IPS-18c (cell line): Measurements from ENCODE around the gene DLL4.
A peak's percentile ranks its signal among the peaks of the same experiment; 100 is the strongest.

ENCODE experiments used
- H3K4me3 ChIP-seq: 2 replicates; pipeline ENCODE4 v1.7.0; 2013; ENCODE audit warnings: low read depth, mild to moderate bottlenecking, low read length, moderate library complexity; ENCODE audit not compliant: insufficient read depth
- H3K9me3 ChIP-seq: one replicate; pipeline ENCODE4 v1.6.1; 2013; ENCODE audit warnings: mild to moderate bottlenecking, low read length, moderate library complexity; ENCODE audit not compliant: control insufficient read depth, insufficient read depth

DLL4 gene

DNA sequence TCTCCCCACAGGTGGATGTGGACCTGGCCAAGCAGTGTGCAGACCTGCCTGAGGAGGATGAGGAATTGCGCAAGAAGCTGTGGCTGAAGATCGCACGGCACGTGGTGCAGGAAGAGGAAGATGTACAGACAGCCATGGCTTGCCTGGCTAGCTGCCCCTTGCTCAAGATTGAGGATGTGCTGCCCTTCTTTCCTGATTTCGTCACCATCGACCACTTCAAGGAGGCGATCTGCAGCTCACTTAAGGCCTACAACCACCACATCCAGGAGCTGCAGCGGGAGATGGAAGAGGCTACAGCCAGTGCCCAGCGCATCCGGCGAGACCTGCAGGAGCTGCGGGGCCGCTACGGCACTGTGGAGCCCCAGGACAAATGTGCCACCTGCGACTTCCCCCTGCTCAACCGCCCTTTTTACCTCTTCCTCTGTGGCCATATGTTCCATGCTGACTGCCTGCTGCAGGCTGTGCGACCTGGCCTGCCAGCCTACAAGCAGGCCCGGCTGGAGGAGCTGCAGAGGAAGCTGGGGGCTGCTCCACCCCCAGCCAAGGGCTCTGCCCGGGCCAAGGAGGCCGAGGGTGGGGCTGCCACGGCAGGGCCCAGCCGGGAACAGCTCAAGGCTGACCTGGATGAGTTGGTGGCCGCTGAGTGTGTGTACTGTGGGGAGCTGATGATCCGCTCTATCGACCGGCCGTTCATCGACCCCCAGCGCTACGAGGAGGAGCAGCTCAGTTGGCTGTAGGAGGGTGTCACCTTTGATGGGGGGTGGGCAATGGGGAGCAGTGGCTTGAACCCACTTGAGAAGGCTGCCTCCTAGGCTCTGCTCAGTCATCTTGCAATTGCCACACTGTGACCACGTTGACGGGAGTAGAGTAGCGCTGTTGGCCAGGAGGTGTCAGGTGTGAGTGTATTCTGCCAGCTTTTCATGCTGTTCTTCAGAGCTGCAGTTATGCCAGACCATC is 26.3 kb upstream of the DLL4 start:
- Histone ChIP-seq H3K4me3 (no peak overlapping the region), H3K9me3 (no peaks in the 10 kb centered on the region)

DNA sequence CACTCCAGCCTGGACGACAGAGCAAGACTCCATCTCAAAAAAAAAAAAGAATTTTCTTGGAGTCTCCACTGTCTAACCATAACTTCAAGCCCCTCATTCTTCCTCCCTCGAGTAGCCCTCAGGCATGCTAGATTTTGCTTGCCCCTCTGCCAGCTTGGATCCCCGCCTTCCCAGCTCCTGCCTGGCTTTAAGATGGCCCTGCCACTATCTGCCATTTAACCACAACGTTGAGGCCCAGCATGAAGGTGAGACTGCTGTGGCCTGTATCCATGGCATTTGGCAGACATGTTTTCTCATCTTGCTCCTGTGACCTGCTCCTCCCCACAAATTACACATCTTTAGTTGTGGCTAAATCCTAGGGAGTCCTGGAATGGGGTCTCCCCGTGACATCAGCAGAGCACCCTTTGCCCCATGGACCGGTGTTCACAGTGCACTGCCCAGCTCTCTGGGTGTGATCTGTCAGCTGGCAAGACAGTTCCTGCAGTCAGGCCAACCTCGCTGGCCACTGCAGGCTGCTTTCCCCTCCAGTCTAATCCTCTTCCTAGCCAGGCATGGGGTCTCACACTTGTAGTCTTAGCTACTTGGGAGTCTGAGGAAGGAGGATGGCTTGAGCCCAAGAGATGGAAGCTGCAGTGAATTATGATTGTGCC is 24.5 kb upstream of the DLL4 start:
- Histone ChIP-seq H3K9me3 (no peaks in the 10 kb centered on the region), H3K4me3 (no peak overlapping the region)

DNA sequence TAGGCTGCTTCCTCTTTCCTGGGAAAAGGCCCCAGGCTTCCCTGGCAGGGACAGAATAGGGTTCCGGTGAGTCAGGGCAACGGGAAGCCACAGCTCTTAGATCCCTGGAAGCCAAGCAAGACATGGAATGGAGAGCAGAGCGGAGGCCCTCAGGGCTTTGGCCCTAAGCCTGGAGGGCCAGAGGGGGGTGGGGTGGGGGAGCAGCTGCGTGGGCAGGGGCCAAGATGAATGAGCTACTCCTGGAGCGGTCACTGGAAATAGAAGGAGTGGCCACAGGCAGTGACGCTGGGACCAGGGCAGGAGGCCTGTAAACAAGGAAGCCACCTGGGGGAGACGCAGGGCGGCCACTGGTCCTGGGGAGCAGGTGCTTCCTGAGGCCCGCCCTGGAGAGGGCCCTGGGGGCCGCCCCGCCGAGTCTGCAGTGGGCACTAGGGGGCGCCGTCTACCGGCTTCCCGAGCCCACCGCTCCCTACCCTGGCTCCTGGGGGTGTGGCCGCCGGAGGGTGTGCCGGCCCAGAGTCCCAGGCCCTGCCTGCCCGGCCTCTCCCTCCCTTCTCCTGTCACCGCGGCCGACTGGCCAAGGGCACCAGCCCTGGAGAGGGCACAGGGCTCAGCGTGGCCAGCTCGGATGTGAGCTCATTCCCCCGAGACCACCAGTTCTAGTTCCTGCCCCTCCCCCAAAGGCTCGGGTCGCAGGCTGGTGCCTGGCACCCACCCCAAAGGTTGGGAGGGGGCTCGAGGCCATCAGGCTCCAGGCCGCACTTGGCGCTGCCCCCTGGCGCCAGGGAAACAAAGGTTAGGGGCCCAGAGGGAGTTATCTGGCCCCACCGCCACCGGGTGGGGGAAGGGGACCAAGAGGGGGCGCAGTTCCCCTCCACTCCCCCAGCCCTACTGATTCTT is 22.8 kb upstream of the DLL4 start:
- no peaks in the 10 kb centered on the region for H3K9me3 ChIP-seq
- H3K4me3 ChIP-seq: peak overlapping the region; percentile 47; the same call in 1 of the 2 replicates

DNA sequence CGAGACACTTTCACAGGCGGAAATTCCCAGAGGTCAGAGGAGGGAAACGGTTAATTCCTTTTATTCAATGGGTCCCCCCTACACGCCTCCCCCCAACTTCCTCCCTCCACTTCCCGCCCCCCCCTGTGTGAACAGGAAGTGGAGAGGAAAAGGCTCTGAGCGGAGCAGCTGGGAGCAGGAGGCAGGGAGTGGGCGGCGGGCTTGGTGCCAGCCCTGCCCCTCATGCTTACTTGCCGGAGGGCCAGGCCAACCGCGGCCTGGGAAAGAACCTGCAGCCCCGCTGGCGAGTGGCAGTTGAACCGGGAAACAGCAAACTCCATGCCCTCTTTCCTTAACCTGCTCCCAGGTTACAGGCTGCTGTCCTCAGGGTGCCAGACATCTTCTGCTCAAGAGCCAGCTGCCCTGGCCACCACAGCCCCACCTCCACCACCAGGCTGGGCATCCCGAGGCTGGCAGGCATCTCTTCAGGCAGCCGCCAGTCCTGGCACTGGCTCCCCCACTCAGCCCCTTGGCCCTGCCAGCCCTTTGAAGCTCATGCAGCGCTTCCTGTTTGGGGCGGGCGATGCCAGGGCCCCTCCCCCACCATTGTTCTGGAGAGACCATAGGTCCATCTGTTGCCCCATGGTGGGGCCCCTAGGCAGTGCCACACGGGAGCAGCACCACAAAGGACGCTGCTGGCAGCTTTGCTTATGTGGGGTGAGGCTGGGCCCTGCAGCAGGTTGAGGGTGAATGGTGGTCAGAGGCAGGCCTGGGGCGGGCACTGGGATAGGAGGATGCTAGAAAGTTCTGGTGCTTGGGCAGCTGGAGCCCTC is 21.9 kb upstream of the DLL4 start:
- Histone ChIP-seq H3K4me3 (peak overlapping the region; percentile 47; the same call in 1 of the 2 replicates), H3K9me3 (no peaks in the 10 kb centered on the region)

DNA sequence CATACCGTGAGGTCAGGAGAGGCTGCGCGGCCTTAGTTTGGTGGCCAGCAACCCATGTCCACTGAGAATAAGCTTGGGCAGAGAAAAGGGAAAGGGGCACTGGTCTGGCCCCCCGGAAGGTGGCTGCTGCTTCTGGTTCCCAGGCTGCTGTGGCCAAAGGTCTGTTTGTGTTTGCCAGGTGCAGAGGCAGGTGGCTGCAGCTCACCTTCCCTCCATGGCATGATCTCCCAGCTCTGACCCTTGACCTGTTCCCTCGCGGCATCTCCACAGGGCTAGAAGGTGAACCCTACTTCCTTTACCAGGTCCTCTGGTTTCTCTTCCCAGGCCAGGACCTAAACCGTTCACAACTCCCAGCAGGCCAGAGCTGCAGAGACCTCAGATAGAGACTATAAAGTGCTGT is 21.0 kb upstream of the DLL4 start:
- H3K9me3 ChIP-seq: no peaks in the 10 kb centered on the region
- H3K4me3 ChIP-seq: no peak overlapping the region

DNA sequence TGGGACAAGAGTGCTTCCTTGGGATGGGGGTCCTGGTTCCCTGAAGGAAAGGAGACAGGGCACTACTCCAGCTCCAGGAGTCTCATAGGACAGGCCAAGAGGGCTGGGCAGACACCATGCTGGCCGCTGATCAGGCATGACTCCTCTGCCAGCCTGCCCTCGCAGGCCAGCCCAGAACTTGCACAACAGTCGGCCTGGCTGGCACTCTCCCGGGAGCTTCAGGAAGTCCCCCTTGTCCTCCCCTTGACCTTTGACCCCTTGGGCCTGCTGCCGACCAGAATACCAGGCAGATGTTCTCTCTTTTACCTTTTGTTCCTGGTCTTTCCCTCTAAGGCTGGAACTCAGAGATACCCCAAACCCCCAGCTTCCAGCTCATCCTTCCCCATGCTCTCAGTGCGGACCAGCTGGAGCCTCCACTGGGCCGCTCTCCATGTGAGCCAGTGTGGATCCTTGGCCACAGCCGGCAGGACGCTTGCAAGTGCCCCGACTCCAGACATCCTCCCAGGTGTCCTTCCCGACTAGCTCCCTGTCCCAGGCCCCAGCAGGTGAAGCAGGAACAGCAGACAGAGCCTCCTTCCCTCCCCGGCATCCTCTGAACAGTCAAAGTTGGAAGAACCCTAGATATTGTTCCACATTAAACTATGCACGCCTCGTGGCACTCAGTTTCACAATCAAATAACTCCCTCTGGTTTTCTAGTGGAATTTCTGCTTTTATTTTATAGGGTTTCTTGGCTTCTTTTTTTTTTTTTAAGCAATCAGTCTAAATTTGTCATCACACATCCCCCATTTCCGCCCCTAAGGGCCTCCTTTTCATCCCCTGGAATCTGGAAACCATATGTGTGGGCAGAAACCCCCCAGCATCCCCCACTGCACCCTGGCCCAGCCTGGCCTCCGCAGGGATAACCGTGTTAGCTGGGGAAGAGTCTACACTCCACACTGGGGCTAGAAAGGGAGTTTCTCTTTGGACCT is 19.2 kb upstream of the DLL4 start:
- Histone ChIP-seq H3K9me3 (no peaks in the 10 kb centered on the region), H3K4me3 (no peak overlapping the region)

DNA sequence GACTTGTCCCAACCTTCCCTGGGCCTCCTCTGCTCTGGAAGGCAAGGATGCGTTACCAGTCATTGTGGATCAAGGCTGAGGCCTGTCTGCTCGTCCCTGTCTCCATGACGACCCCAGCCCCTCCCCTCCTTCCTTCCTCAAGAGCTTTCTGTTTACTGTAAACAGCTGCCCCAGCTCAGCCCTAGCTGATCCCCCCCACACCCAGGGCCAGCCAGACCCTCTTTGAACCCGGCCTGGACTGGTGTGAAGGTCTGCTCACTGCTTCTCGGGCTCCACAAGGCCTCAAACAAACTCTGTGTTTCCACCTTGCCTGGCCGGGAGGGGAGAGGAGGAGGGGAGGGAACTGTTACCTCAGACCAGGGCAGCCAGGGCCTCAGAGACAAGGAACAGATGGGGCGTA is 18.0 kb upstream of the DLL4 start:
- Histone ChIP-seq H3K4me3 (no peak overlapping the region), H3K9me3 (no peaks in the 10 kb centered on the region)

DNA sequence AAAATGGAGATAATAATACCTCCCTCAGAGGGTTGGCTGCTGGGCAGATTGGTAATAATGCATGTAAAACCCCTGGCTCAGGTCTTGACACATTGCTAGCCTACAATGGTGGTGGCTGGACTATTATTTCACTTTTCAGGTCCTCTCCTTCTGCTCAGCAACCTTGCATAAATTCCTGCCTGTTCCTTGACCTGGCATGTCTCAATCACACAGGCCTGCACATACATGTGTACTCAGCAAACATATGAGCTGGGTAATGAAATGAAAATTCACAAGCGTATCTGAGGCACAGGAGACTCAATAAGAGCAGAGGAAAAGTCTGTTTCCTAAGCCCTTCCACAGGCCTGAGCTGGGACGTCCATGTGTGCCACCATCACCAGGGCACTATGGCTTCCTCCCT is 17.4 kb upstream of the DLL4 start:
- Histone ChIP-seq H3K4me3 (no peak overlapping the region), H3K9me3 (no peaks in the 10 kb centered on the region)

DNA sequence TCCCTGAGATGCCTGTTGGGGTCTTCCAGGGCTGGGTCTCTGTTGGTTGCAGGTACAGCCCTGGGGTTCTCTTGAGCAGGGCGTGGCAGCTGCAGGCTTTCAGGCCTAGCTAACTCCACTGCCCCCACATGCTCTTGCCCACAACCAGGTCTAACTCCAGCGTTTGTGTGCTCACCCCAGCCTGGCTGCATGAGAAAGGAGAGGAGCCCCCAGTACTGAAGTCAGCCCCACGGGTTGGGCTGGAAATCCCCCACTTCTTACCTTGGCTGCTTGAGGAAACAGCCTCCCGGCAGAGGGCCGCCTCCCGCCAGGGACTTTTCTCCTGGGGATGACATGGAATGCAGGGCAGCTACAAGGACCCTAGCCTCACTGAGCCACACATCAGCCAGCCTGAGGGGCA is 16.7 kb upstream of the DLL4 start:
- Histone ChIP-seq H3K9me3 (no peaks in the 10 kb centered on the region), H3K4me3 (no peak overlapping the region)

DNA sequence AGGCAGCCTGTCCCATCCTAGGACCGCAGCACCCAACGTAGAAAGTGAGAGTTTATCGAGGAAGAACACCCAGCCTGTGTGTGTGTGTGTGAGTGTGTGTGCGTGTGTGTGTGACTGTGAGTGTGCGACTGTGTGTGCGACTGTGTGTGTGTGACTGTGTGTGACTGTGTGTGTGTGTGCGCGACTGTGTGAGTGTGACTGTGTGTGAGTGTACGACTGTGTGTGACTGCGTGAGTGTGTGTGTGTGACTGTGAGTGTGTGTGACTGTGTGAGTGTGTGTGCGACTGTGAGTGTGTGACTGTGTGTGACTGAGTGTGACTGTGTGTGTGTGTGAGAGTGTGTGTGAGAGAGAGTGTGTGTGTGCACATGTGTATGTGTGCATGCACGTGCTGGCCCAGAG is 15.1 kb upstream of the DLL4 start:
- H3K4me3 ChIP-seq: no peak overlapping the region
- no peaks in the 10 kb centered on the region for H3K9me3 ChIP-seq

DNA sequence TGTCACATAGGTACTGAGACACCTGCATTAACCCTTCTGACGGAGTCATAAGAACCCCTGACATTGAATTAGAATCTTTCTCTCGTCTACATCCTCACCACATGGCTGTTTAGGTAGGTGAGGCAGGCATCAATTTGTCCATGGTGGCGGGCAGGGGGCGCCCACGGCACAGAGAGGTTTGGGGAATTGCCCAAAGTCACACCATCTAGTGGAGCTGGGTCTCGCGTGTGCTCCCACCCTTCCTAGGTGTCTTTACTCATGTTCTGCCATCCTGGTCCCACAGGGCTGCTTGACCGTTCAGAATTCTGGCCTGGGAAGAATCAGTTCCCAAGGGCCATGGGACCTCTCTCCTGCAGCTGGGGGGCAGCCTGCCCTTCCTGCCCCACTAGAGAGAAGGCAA is 14.7 kb upstream of the DLL4 start:
- H3K4me3 ChIP-seq: 0 out of 2 replicates have a peak overlapping the region, but pooled peaks have one; percentile 20

DNA sequence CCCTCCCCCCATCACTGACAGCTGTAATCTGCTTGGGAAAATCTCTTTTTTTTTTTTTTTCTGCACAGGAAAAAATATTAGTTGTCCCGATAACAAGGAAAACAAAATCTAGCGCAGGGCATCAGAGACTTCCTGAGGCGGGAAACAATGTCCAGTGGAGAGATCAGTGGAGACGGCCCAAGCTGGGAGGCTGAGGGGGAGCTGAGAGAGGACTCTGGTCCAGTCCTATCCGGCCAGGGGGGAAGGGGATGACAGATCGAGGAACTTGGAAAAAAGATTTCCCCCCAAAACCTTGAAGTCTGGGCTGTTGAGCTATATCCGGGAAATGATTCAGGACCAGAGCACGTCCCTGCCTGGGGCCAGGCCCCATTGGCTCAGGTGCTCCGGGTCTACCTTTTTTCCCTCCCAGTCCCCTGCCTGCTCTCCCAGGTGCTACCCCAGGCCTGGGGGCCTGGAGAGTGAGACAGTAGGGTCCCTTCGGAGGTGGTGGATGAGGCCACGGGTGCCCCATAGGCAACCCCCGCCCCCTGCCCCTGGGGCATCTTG is 14.0 kb upstream of the DLL4 start:
- no peaks in the 10 kb centered on the region for H3K9me3 ChIP-seq
- no peak overlapping the region for H3K4me3 ChIP-seq

More for the DNA sequence above, 14.7 kb upstream of the DLL4 start:
- H3K9me3 ChIP-seq: no peaks in the 10 kb centered on the region

DNA sequence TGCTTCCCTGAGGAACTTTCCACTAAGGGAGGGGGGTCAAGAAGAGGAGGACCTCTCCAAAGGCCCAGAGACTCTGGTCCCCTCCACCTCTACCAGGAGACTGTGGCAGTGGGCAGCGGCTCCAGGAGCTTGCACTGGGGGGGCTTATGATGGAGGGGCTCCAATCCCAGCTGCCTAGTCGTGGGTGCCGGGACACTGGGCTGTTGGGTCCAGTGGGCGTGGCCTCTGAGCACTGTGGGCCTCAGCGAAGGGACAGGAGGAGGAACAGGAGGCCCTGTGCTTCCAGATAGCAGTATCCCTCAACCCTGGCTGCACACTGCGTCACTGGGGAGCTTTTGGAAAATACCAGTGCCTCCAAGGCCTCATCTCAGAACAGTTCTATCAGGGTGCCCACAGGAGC is 13.5 kb upstream of the DLL4 start:
- Histone ChIP-seq H3K9me3 (no peaks in the 10 kb centered on the region), H3K4me3 (no peak overlapping the region)

DNA sequence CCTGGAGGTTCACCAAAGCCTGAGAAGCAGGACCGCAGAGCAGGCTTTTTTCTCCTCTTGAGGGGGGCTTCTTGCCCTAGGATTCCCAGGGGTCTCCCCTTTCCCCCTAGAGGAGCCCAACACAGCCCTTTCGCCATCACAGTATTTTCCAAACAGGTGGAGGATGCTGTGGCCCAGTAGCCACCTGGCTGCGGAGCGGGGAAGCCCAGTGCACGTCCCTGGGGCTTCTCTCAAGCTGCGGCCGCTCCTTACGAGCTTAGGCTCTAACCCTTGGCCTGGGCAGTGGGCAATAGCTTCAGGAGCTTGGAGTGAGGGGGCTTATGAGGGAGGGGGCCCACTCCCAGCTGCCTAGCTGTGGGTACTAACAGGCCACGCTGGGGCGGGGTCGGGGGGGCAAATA is 11.6 kb upstream of the DLL4 start:
- no peak overlapping the region for H3K4me3 ChIP-seq
- no peaks in the 10 kb centered on the region for H3K9me3 ChIP-seq

DNA sequence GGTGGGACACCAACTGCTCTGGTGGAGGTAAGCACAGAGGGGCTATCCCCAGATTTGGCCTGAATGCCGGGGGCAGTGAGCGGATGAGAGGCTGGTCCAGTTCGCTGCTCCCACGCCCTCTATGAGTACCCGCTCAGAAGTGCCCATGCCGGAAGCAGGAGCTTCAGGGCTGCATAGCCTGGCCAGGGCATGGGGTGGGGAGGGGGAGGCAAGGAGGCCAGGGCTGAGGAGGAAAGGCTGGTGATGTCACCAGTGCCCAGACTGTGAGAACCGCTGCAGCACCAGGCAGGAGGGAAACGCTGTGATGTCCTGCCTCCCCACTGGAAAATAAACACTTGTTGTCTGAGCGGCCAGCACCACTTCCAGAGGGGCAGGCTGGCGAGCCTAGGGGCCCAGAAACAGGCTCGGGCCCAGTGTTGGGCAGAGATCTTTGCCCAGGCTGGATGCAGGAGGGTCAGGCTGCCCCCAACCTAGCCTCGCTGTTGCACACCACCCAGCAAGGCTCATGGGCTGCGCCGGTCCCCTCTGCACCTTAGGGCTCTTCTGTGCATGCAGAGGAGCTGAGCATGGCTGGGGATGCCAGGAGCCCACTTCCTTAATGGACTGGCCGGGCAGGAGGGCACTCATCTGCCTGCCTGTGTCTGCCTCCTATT is 10.9 kb upstream of the DLL4 start:
- Histone ChIP-seq H3K4me3 (no peak overlapping the region), H3K9me3 (no peaks in the 10 kb centered on the region)
